ENCODE results near the gene YPEL3. TPM values are rescaled to one million over a fixed set of nuclear protein-coding genes. Genes with fewer than 3 reads are reported as not detected.
A peak's percentile ranks its signal among the peaks of the same experiment; 100 is the strongest.

Gene YPEL3
- total RNA-seq, 1 donor from 2014 or later: 36.9 TPM

DNA sequence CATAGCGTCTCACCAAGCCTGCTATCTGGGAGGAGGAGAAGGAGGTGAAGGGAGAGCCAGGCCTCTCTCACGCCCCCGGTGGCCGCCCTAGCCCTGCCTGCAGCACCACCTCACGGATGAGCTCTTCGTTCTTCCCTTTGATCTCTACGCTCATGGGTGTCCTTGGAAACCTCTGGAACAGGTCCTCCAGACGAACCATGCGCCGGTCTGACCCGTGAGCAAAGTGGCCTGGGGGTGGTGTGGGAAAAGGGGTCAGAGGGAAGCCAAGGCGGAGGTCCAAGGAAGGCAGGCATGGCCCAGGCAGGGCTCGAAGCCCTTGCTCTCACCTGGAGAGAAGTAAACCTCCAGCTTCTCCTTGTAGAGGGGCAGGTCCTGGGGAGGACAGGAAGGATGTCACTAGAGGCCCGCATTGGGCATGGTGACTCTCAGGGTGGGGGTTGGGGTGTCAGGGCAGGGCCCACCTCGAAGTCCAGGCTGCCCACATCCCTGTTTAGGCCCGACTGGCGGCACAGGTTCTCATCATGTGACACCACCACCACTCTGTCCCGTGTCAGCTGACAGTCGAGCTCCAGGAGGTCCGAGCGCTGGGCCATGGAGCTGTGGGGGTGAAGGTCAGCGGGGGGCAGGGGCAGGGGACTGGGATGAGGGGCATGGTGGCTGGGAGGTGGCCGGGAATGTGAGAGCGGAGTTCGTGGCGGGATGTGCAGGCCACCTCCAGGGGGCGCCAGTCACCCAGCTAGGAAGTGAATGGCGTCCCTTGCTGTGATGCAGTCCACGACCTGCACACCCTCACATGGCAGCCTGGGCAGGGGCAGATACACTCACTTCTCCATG is 16.4 kb upstream of the YPEL3 start:
- H3K36me3 Mint-ChIP-seq: peaks cover 25% of the 10 kb centered on the region
- H3K4me1 Mint-ChIP-seq: peaks cover 2% of the 10 kb centered on the region
- no peak overlapping the region for H3K4me3 Mint-ChIP-seq
- peak; percentile 39 for TF ChIP-seq CTCF (IDR thresholded peaks at IDR 0.05; ENCODE audit: unreplicated experiment)
- H3K27ac Mint-ChIP-seq: no peak overlapping the region
- no peak for DNase-seq (ENCODE audit: low spot score in 2 of 2, unreplicated experiment in 2 of 2)
- H3K9me3 Mint-ChIP-seq: no peaks in the 10 kb centered on the region
- H3K27me3 Mint-ChIP-seq (ENCODE audit: low read depth): no peaks in the 10 kb centered on the region

- TF ChIP-seq CTCF (IDR thresholded peaks at IDR 0.05; ENCODE audit: unreplicated experiment): no peak
- Mint-ChIP-seq H3K36me3 (peaks cover 31% of the 10 kb centered on the region), H3K9me3 (no peaks in the 10 kb centered on the region), H3K27ac (no peak overlapping the region), H3K4me1 (peaks cover 2% of the 10 kb centered on the region), H3K4me3 (no peak overlapping the region), H3K27me3 (ENCODE audit: low read depth) (no peaks in the 10 kb centered on the region)
- no peak for DNase-seq (ENCODE audit: low spot score in 2 of 2, unreplicated experiment in 2 of 2)
These were observed 14.6 kb upstream of the YPEL3 start for GRCh38 chr16:30110661-30111060.

DNA sequence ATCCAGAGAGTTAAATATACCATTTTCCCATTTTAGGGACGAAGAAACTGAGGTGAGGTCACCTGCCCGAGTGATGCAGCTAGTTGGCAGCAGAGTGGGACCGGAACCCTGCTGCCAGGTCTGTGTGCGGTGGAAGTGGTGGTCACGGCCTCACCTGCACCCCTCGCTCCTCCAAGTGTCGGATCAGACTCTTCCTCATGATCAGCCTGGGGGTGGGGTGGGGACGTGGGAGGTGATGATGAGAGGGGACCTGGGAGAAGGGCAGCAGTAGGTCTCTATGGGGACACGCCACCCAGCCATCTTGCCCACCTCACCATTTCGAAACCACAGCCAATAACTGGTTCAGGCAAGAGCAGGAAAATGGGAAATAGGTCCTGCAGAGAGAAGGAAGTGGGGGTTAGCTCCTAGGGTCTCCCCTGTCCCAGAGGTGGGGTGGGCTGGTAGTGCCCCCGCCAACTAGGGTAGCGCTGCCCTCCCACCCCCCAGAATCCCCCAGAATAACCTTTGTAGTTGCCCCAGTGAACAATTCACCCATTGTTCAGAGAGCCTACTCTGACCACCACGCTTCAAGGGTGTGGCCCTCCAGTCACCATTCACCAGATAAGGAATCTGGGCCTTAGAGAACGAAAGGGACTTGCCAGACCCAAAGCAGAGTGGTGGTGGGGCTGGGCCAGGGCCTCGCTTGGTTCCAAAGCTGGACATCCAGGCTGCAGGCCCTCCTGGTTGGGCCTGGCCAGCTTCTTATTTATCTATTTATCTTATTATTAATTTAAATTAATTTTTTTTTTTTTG is 12.2 kb upstream of the YPEL3 start:
- no peak overlapping the region for H3K4me3 Mint-ChIP-seq
- no peak for TF ChIP-seq CTCF (IDR thresholded peaks at IDR 0.05; ENCODE audit: unreplicated experiment)
- H3K36me3 Mint-ChIP-seq: peaks cover 41% of the 10 kb centered on the region
- no peak for DNase-seq (ENCODE audit: low spot score in 2 of 2, unreplicated experiment in 2 of 2)
- H3K27me3 Mint-ChIP-seq (ENCODE audit: low read depth): no peaks in the 10 kb centered on the region
- H3K9me3 Mint-ChIP-seq: peaks cover 4% of the 10 kb centered on the region
- no peak overlapping the region for H3K27ac Mint-ChIP-seq
- peaks cover 13% of the 10 kb centered on the region for H3K4me1 Mint-ChIP-seq

DNA sequence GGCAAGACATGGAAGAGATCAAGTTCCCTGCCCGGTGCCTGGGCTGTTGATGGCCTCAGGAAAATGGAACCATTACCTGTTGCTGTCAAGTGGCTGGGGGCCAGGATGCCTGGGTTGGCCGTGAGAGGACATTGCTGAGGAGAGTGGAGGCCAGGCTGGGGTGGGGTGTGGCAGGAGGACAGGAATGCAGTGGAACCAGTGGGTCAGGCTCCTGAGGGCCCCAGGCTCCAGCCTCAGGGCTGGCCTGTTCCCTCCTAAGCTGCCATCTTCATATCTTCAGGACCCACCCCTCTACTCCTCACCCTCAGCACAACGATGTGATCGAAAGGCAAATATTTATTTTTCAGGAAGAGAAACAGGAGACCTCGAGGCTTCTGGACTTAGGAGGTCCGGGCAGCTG is 8.5 kb upstream of the YPEL3 start:
- peaks cover 31% of the 10 kb centered on the region for H3K36me3 Mint-ChIP-seq
- H3K4me1 Mint-ChIP-seq: peaks cover 11% of the 10 kb centered on the region
- no peak for DNase-seq (ENCODE audit: low spot score in 2 of 2, unreplicated experiment in 2 of 2)
- H3K27ac Mint-ChIP-seq: peak overlapping the region; percentile 74
- no peak for TF ChIP-seq CTCF (IDR thresholded peaks at IDR 0.05; ENCODE audit: unreplicated experiment)
- H3K4me3 Mint-ChIP-seq: no peak overlapping the region
- no peaks in the 10 kb centered on the region for H3K27me3 Mint-ChIP-seq (ENCODE audit: low read depth)
- H3K9me3 Mint-ChIP-seq: peaks cover 10% of the 10 kb centered on the region

DNA sequence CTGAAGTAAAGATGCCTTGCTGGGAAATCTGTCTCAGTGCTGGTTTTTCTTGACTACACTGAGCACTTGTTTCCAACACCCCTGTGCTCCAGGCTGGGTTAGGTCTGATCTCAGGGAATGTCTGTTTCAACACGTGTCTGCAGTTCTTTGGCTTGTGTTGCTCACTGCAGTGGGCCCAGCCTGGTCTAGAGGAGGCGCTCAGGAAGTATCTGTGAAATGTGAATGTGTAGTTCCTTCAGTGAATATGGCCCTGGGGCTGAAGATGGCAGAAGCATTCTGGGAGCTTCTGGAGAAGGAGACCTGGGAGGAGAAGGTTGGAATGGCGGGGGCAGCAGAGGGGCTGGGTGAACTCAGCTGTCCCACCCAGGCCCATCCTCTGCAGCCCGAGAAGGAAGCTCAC is 8.1 kb upstream of the YPEL3 start:
- no peak overlapping the region for H3K4me3 Mint-ChIP-seq
- peaks cover 31% of the 10 kb centered on the region for H3K36me3 Mint-ChIP-seq
- DNase-seq (ENCODE audit: low spot score in 2 of 2, unreplicated experiment in 2 of 2): no peak
- H3K4me1 Mint-ChIP-seq: peaks cover 11% of the 10 kb centered on the region
- peaks cover 10% of the 10 kb centered on the region for H3K9me3 Mint-ChIP-seq
- no peaks in the 10 kb centered on the region for H3K27me3 Mint-ChIP-seq (ENCODE audit: low read depth)
- peak overlapping the region; percentile 74 for H3K27ac Mint-ChIP-seq
- no peak for TF ChIP-seq CTCF (IDR thresholded peaks at IDR 0.05; ENCODE audit: unreplicated experiment)

Measured in mesothelial cell of epicardium (in vitro differentiated cells).